Neural progenitor cell (in vitro differentiated cells): ENCODE measurements around the gene ABCC10.

ENCODE experiments used
- EZH2 ChIP-seq: fragments of 200-600 bp; sonication (generic); IDR thresholded peaks from 2 replicates; pipeline ENCODE4 v1.6.1; 2017; ENCODE audit warnings: antibody characterized with exemption, mild to moderate bottlenecking, moderate library complexity
- EZH2phosphoT487 ChIP-seq: fragments of 200-600 bp; sonication (generic); IDR thresholded peaks from 2 replicates; pipeline ENCODE4 v1.6.1; 2017; ENCODE audit warnings: antibody characterized with exemption
- TF ChIP-seq, protein P1 (sequence below): fragments of 200-600 bp; sonication (generic); IDR thresholded peaks from 2 replicates; pipeline ENCODE4 v1.5.1; 2017; ENCODE audit warnings: antibody characterized with exemption, mild to moderate bottlenecking

DNA sequence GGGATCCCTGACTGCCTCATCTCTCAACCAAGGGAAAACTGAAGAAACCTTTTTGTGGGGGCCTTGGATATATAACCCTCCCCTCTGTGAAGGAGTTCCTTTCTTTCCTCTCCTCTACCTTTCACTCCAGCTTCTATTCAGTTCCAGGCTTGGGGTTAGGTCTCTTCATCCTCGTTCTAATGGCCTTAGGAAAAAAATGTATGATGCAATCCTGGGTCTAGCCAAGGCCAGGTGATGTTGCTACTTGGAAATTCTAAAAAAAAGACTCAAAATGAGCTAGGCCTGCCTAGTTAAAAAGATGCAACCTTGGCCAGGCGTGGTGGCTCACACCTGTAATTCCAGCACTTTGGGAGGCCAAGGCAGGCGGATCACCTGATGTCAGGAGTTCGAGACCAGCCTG lies 7.6 kb downstream of the ABCC10 start:
- TF ChIP-seq, protein P1, sequence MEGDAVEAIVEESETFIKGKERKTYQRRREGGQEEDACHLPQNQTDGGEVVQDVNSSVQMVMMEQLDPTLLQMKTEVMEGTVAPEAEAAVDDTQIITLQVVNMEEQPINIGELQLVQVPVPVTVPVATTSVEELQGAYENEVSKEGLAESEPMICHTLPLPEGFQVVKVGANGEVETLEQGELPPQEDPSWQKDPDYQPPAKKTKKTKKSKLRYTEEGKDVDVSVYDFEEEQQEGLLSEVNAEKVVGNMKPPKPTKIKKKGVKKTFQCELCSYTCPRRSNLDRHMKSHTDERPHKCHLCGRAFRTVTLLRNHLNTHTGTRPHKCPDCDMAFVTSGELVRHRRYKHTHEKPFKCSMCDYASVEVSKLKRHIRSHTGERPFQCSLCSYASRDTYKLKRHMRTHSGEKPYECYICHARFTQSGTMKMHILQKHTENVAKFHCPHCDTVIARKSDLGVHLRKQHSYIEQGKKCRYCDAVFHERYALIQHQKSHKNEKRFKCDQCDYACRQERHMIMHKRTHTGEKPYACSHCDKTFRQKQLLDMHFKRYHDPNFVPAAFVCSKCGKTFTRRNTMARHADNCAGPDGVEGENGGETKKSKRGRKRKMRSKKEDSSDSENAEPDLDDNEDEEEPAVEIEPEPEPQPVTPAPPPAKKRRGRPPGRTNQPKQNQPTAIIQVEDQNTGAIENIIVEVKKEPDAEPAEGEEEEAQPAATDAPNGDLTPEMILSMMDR = no peak
- no peak for TF ChIP-seq EZH2
- no peak for TF ChIP-seq EZH2phosphoT487
